Breast epithelium (tissue), 4 donors: Measurements from ENCODE around the gene MISFA. TPM values are rescaled to one million over a fixed set of nuclear protein-coding genes. Genes with fewer than 3 reads are reported as not detected.

Experiments used
- DNase-seq, 2 donors: peaks; one replicate each; pipeline ENCODE4 v3.0.0-alpha.2; 2019; ENCODE audit warnings: low spot score in 2 of 2
- H3K27ac ChIP-seq, 2 donors: fragments of 200-600 bp; sonication (generic) in 1 of 2; one replicate each; pipeline ENCODE4 v1.5.1; 2016 to 2019; ENCODE audit warnings: mild to moderate bottlenecking in 1 of 2
- H3K27me3 ChIP-seq, 2 donors: fragments of 200-600 bp; sonication (generic) in 1 of 2; one replicate each; pipeline versions ENCODE4 v1.5.1 to v1.6.0; 2017 to 2019; ENCODE audit warnings: control low read depth in 1 of 2, mild to moderate bottlenecking in 1 of 2
- H3K36me3 ChIP-seq: fragments of 200-600 bp; one replicate; pipeline ENCODE4 v1.5.1; 2019
- H3K4me1 ChIP-seq, 2 donors: fragments of 200-600 bp; sonication (generic); one replicate each; pipeline ENCODE4 v1.5.1; 2016 to 2019; ENCODE audit warnings: control low read depth in 1 of 2
- H3K4me3 ChIP-seq, 3 donors: fragments of 200-600 bp; sonication (generic); 1 replicate in 2 of 3; 2 replicates in 1 of 3; pipeline ENCODE4 v1.5.1; 2016 to 2019; ENCODE audit warnings: mild to moderate bottlenecking in 3 of 3, moderate library complexity in 2 of 3
- H3K9me3 ChIP-seq, 2 donors: fragments of 200-600 bp; sonication (generic) in 1 of 2; one replicate each; pipeline ENCODE4 v1.5.1; 2016 to 2019; ENCODE audit warnings: control low read depth in 1 of 2
- CTCF ChIP-seq, 3 donors: fragments of 450-650 bp; IDR thresholded peaks; one replicate each; pipeline ENCODE4 v1.5.1; 2016 to 2017; ENCODE audit warnings: antibody characterized with exemption in 3 of 3, mild to moderate bottlenecking in 3 of 3, moderate library complexity in 3 of 3
- POLR2A ChIP-seq: fragments of 450-650 bp; IDR thresholded peaks from one replicate; pipeline ENCODE4 v1.6.1; 2016; ENCODE audit warnings: antibody characterized with exemption, mild to moderate bottlenecking, moderate library complexity
- POLR2AphosphoS5 ChIP-seq, 3 donors: sonication (generic); formaldehyde crosslinking; IDR thresholded peaks; one replicate each; pipeline ENCODE4 v1.6.1; 2017; ENCODE audit warnings: antibody characterized with exemption in 3 of 3
- intact Hi-C: fragments of 100-400 bp; cut with DNase I; formaldehyde crosslinking; loops from one replicate; pipeline ENCODE4 v1.15.1; 2023; ENCODE audit warnings: low total_unique reads
- total RNA-seq, 3 donors: library from RNA; depleted of rRNA; stranded (reverse); fragments of >200 nt; gene quantifications; one replicate each; pipeline ENCODE4 v1.1.0, GENCODE V29; 2016

The MISFA gene
- total RNA-seq, 3 donors from 2014 or later = 2.6 TPM; not detected in 1

- Histone ChIP-seq H3K4me3 (no peak overlapping the region), H3K27me3 (no peaks in the 10 kb centered on the region), H3K9me3 (no peaks in the 10 kb centered on the region), H3K27ac (no peak overlapping the region), H3K36me3 (no peaks in the 10 kb centered on the region), H3K4me1 (no peaks in the 10 kb centered on the region)
- intact Hi-C loops = no loop called here
- TF ChIP-seq POLR2AphosphoS5 (IDR thresholded peaks at IDR 0.05) = no peak
- no peak for TF ChIP-seq CTCF (IDR thresholded peaks at IDR 0.05)
- TF ChIP-seq POLR2A = no peak
- no peak for DNase-seq
These were observed 24.2 kb upstream of the MISFA start for GRCh38 chr11:18575361-18575760.

- TF ChIP-seq POLR2A = no peak
- no peak for TF ChIP-seq CTCF (IDR thresholded peaks at IDR 0.05)
- no peak for TF ChIP-seq POLR2AphosphoS5 (IDR thresholded peaks at IDR 0.05)
- intact Hi-C loops = no loop called here
- Histone ChIP-seq H3K9me3 (no peaks in the 10 kb centered on the region), H3K27me3 (no peaks in the 10 kb centered on the region), H3K4me3 (peak overlapping the region in 1 of 3 donors; percentile 2), H3K4me1 (no peaks in the 10 kb centered on the region), H3K36me3 (no peaks in the 10 kb centered on the region), H3K27ac (peak overlapping the region; percentile 35 to 62)
- no peak for DNase-seq
These were observed 20.5 kb upstream of the MISFA start for GRCh38 chr11:18578975-18579598.

GRCh38 chr11:18580113-18580766, 19.3 kb upstream of the MISFA start:
- intact Hi-C loops = no loop called here
- Histone ChIP-seq H3K4me1 (no peaks in the 10 kb centered on the region), H3K27me3 (no peaks in the 10 kb centered on the region), H3K36me3 (no peaks in the 10 kb centered on the region), H3K4me3 (no peak overlapping the region), H3K27ac (no peak overlapping the region), H3K9me3 (no peaks in the 10 kb centered on the region)
- no peak for DNase-seq
- no peak for TF ChIP-seq POLR2A
- no peak for TF ChIP-seq POLR2AphosphoS5 (IDR thresholded peaks at IDR 0.05)
- no peak for TF ChIP-seq CTCF (IDR thresholded peaks at IDR 0.05)

- H3K27me3 ChIP-seq = no peaks in the 10 kb centered on the region
- TF ChIP-seq POLR2A (no peak), POLR2AphosphoS5 (IDR thresholded peaks at IDR 0.05) (no peak), CTCF (IDR thresholded peaks at IDR 0.05) (no peak)
- peak overlapping the region in 1 of 2 donors; percentile 9 for H3K27ac ChIP-seq
- H3K9me3 ChIP-seq = no peaks in the 10 kb centered on the region
- intact Hi-C loops = no loop called here
- H3K36me3 ChIP-seq = no peaks in the 10 kb centered on the region
- DNase-seq = no peak
- H3K4me3 ChIP-seq = no peak overlapping the region
- H3K4me1 ChIP-seq = no peaks in the 10 kb centered on the region
These were observed 17.8 kb upstream of the MISFA start for GRCh38 chr11:18581825-18582224.
